Measurements from ENCODE around the gene C1S. TPM values are rescaled to one million over a fixed set of nuclear protein-coding genes. Genes with fewer than 3 reads are reported as not detected.

The C1S gene
- total RNA-seq, 3 donors from 2014 or later = 1.6 to 1.7 (median 1.6) TPM

- Mint-ChIP-seq H3K36me3 (ENCODE audit: insufficient read depth) (peaks cover 9% of the 10 kb centered on the region), H3K27me3 (ENCODE audit: low read depth) (no peaks in the 10 kb centered on the region), H3K4me1 (ENCODE audit: low read depth) (peaks cover 30% of the 10 kb centered on the region), H3K9me3 (peaks cover 11% of the 10 kb centered on the region), H3K4me3 (peak overlapping the region; percentile 91)
- ATAC-seq = no peak
- DNase-seq = no peak
Measured at GRCh38 chr12:7109572-7109920, 49.0 kb downstream of the C1S start.

- Mint-ChIP-seq H3K4me3 (no peak overlapping the region), H3K36me3 (ENCODE audit: insufficient read depth) (peaks cover 10% of the 10 kb centered on the region), H3K27me3 (ENCODE audit: low read depth) (no peaks in the 10 kb centered on the region), H3K4me1 (ENCODE audit: low read depth) (peaks cover 27% of the 10 kb centered on the region), H3K9me3 (peaks cover 9% of the 10 kb centered on the region)
- ATAC-seq (no peak), DNase-seq (no peak)
Measured at GRCh38 chr12:7110661-7111060, 50.1 kb downstream of the C1S start.

DNA sequence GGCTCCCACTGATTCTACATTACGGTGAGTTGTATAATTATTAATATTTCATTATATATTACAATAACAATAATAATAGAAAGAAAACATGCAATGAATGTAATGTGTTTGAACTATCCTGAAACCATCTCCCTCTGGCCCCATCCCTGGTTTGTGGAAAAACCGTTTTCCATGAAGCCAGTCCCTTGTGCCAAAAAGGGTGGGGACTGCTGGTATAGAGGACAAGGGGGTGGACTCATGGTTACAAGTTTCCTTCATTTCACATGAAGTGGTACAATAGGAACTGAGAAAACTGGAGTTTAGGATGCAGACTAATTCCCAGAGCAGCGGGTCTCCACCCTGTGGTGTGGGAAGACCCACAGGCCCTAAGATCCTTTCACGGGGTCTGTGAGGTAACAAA lies 51.5 kb downstream of the C1S start:
- DNase-seq (no peak), ATAC-seq (no peak)
- peaks cover 8% of the 10 kb centered on the region for H3K36me3 Mint-ChIP-seq (ENCODE audit: insufficient read depth)
- H3K9me3 Mint-ChIP-seq = no peaks in the 10 kb centered on the region
- peaks cover 17% of the 10 kb centered on the region for H3K4me1 Mint-ChIP-seq (ENCODE audit: low read depth)
- H3K4me3 Mint-ChIP-seq = no peak overlapping the region
- no peaks in the 10 kb centered on the region for H3K27me3 Mint-ChIP-seq (ENCODE audit: low read depth)

DNA sequence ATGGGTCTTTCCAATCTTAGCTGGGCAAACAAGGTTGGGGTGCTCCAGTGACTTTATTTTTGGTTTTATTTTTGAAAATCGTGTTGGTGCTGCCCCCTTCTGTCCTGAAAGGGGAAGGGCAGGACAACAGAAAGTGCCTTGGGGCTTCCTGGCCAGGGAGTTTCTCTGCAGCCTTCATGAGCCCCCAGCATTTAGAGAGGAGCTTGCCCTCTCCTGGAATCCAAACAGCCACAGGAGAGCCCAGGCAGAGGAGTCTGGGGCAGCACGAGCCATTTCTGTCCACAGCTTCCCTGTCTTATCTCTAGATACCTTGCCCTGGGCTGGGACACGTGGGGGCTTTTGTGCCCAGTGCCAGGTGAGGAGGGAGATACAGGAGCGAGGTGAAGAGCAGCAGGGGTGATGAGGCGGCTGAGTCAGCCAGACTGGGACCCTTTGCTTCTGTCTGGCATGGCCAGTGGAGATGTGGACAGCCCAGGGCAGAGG lies 52.9 kb downstream of the C1S start:
- Mint-ChIP-seq H3K9me3 (no peaks in the 10 kb centered on the region), H3K4me3 (no peak overlapping the region), H3K4me1 (ENCODE audit: low read depth) (peaks cover 11% of the 10 kb centered on the region), H3K36me3 (ENCODE audit: insufficient read depth) (peaks cover 8% of the 10 kb centered on the region), H3K27me3 (ENCODE audit: low read depth) (no peaks in the 10 kb centered on the region)
- ATAC-seq = no peak
- peak; percentile 20 for DNase-seq

- Mint-ChIP-seq H3K9me3 (no peaks in the 10 kb centered on the region), H3K4me1 (ENCODE audit: low read depth) (peaks cover 11% of the 10 kb centered on the region), H3K36me3 (ENCODE audit: insufficient read depth) (peaks cover 8% of the 10 kb centered on the region), H3K4me3 (no peak overlapping the region), H3K27me3 (ENCODE audit: low read depth) (no peaks in the 10 kb centered on the region)
- ATAC-seq (no peak), DNase-seq (no peak)
Measured at GRCh38 chr12:7114008-7114407, 53.5 kb downstream of the C1S start.

GRCh38 chr12:7114851-7115250 lies 54.3 kb downstream of the C1S start:
- ATAC-seq = no peak
- Mint-ChIP-seq H3K4me1 (ENCODE audit: low read depth) (peaks cover 5% of the 10 kb centered on the region), H3K27me3 (ENCODE audit: low read depth) (no peaks in the 10 kb centered on the region), H3K36me3 (ENCODE audit: insufficient read depth) (peaks cover 8% of the 10 kb centered on the region), H3K9me3 (no peaks in the 10 kb centered on the region), H3K4me3 (no peak overlapping the region)
- no peak for DNase-seq

DNA sequence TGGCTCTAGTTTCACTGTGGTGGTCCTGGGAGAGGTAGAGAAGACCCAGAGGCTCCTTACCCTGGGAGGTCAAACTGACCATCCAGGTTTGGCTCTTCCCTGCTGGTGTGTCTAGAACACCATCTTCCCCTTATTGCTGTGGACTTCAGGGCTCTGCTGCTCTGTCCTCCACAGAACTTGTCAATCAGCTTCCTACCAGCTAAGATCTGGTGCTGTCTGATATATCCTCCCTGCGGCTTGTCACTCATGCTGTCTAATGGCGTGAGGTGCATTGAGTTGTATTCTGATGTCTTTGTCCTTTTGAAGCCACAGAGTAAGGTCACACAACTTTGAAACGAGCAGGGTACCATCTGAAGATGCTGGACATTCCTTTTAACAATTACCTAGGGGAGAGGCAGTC lies 55.7 kb downstream of the C1S start:
- Mint-ChIP-seq H3K9me3 (no peaks in the 10 kb centered on the region), H3K27me3 (ENCODE audit: low read depth) (no peaks in the 10 kb centered on the region), H3K4me1 (ENCODE audit: low read depth) (peaks cover 5% of the 10 kb centered on the region), H3K36me3 (ENCODE audit: insufficient read depth) (peaks cover 8% of the 10 kb centered on the region), H3K4me3 (no peak overlapping the region)
- ATAC-seq = no peak
- DNase-seq = no peak

- ATAC-seq (no peak), DNase-seq (no peak)
- Mint-ChIP-seq H3K36me3 (ENCODE audit: insufficient read depth) (peaks cover 8% of the 10 kb centered on the region), H3K9me3 (no peaks in the 10 kb centered on the region), H3K27me3 (ENCODE audit: low read depth) (no peaks in the 10 kb centered on the region), H3K4me3 (no peak overlapping the region), H3K4me1 (ENCODE audit: low read depth) (peaks cover 5% of the 10 kb centered on the region)
Measured at GRCh38 chr12:7116916-7117315, 56.4 kb downstream of the C1S start.

DNA sequence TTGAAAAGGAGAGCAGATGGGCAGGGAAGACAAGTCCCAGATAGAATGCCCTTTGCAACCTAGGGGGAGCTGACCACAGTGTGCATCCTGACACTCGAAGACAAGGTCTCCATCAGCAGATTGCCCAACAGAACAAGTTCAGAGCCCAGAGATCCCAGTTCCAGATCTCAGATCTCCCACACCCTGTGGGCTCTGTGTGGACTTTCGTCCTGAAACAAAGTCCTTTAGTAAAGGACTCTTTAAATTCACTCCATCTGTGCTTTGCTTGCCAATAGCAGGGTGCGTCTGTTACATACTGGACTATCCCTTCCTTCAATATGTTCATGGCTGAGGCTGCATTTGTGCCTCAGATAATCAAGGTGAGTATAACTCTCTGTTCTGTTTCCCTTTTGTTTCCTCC lies 57.2 kb downstream of the C1S start:
- DNase-seq = no peak
- H3K36me3 Mint-ChIP-seq (ENCODE audit: insufficient read depth) = peaks cover 8% of the 10 kb centered on the region
- no peak for ATAC-seq
- H3K9me3 Mint-ChIP-seq = no peaks in the 10 kb centered on the region
- H3K4me3 Mint-ChIP-seq = no peak overlapping the region
- peaks cover 5% of the 10 kb centered on the region for H3K4me1 Mint-ChIP-seq (ENCODE audit: low read depth)
- H3K27me3 Mint-ChIP-seq (ENCODE audit: low read depth) = no peaks in the 10 kb centered on the region

DNA sequence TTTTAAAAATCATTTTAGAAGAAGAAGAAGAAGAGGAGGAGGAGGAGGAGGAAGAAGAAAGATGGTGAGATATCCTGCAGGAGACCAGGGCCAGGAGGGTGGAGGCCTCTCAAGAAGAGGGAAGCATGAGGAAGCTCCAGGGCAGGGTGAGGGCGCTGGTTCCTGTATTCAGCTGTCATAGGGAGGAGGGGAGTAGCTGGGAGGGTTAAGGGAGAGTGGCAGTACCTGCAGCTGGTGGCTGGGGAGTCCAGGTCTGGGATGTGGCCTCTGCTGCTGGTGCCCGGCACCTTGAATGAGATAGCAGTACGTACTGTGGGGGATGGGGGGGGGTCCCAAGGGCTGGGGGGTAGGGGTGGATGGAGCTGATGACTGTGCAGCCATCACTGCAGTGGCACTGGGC lies 58.4 kb downstream of the C1S start:
- H3K36me3 Mint-ChIP-seq (ENCODE audit: insufficient read depth) = peaks cover 8% of the 10 kb centered on the region
- peak overlapping the region; percentile 8 for H3K4me3 Mint-ChIP-seq
- H3K4me1 Mint-ChIP-seq (ENCODE audit: low read depth) = no peaks in the 10 kb centered on the region
- H3K9me3 Mint-ChIP-seq = no peaks in the 10 kb centered on the region
- DNase-seq (no peak), ATAC-seq (no peak)
- no peaks in the 10 kb centered on the region for H3K27me3 Mint-ChIP-seq (ENCODE audit: low read depth)

DNA sequence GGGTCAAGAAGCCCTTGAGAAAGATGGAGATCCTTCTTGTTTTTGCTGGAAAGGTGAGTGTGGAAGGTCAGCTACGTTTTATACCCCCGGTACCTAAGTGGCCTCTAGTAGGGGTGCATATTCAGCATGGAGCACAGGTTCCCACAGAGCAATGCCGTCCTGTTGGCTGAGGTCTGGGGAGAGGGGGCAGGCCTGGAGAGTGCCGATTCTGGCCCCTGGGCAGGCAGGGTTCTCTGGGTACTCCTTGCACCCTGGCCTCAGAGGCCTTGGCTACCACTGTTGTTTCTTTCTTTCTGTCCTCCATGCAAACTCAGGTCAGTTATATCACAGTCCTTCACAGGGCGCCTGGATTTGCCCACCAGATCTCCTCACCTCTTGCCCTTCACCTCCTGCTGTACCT lies 59.6 kb downstream of the C1S start:
- Mint-ChIP-seq H3K4me3 (no peak overlapping the region), H3K4me1 (ENCODE audit: low read depth) (no peaks in the 10 kb centered on the region), H3K9me3 (no peaks in the 10 kb centered on the region), H3K27me3 (ENCODE audit: low read depth) (no peaks in the 10 kb centered on the region), H3K36me3 (ENCODE audit: insufficient read depth) (peaks cover 8% of the 10 kb centered on the region)
- DNase-seq (no peak), ATAC-seq (no peak)

Other genes starting within 250 kb of the C1S start
- under 1 TPM in 2 of 3 donors, not detected in 1; 0.08 to 0.38 TPM for gene GPR162, start 238.9 kb upstream of the C1S start, total RNA-seq
- under 1 TPM; 0.63 to 0.98 (median 0.83) TPM for gene P3H3, start 232.3 kb upstream of the C1S start, total RNA-seq
- gene GNB3, start 219.8 kb upstream of the C1S start, total RNA-seq = under 1 TPM; 0.13 to 0.90 (median 0.38) TPM
- 1 to 10 TPM; 1.7 to 4.0 (median 3.1) TPM for gene CDCA3, start 209.4 kb upstream of the C1S start, total RNA-seq
- gene USP5, start 208.6 kb upstream of the C1S start, total RNA-seq = 100 to 1,000 TPM; 169 to 192 (median 176) TPM
- gene TPI1, start 193.2 kb upstream of the C1S start, total RNA-seq = 1,000 to 10,000 TPM; 1,135 to 1,217 (median 1,169) TPM
- gene SPSB2, start 187.4 kb upstream of the C1S start, total RNA-seq = 1 to 10 TPM; 5.6 to 8.5 (median 6.7) TPM
- 1 to 10 TPM; 2.1 to 3.0 (median 3.0) TPM for gene LRRC23, start 155.9 kb upstream of the C1S start, total RNA-seq
- gene ENO2, start 146.1 kb upstream of the C1S start, total RNA-seq = 10 to 100 TPM; 83.5 to 97.4 (median 85.2) TPM
- 10 to 100 TPM; 65.8 to 73.9 (median 70.7) TPM for gene ATN1, start 132.8 kb upstream of the C1S start, total RNA-seq
- gene RNU7-1, start 116.9 kb upstream of the C1S start, total RNA-seq = not detected
- 100 to 1,000 TPM; 180 to 190 (median 184) TPM for gene C12orf57, start 116.7 kb upstream of the C1S start, total RNA-seq
- gene PTPN6, start 109.4 kb upstream of the C1S start, total RNA-seq = 100 to 1,000 TPM; 309 to 404 (median 401) TPM
- gene PHB2, start 90.1 kb upstream of the C1S start, total RNA-seq = 100 to 1,000 TPM; 619 to 718 (median 635) TPM
- 100 to 1,000 TPM; 215 to 254 (median 223) TPM for gene EMG1, start 89.8 kb upstream of the C1S start, total RNA-seq
- 10 to 100 TPM; 24.4 to 27.6 (median 25.0) TPM for gene LPCAT3, start 42.2 kb upstream of the C1S start, total RNA-seq
- 1 to 10 TPM in 2 of 3 donors, under 1 TPM in 1; 0.98 to 2.3 (median 1.7) TPM for gene C1R, start 31.7 kb downstream of the C1S start, total RNA-seq
- 1 to 10 TPM; 3.7 to 7.0 (median 6.0) TPM for gene C1RL, start 48.5 kb downstream of the C1S start, total RNA-seq
- gene RBP5, start 68.2 kb downstream of the C1S start, total RNA-seq = not detected
- 10 to 100 TPM in 1 of 3 donors, 1 to 10 TPM in 2; 9.2 to 12.2 (median 9.9) TPM for gene CLSTN3, start 69.7 kb downstream of the C1S start, total RNA-seq
- gene PEX5, start 129.0 kb downstream of the C1S start, total RNA-seq = 10 to 100 TPM; 45.9 to 68.0 (median 65.7) TPM
- not detected for gene ACSM4, start 243.4 kb downstream of the C1S start, total RNA-seq